IPS-20b (cell line): ENCODE results near the gene IL1B.

ENCODE experiments used
- H3K27ac ChIP-seq: one replicate; pipeline ENCODE4 v1.5.1; 2013; ENCODE audit warnings: low read length
- H3K27me3 ChIP-seq: 2 replicates; pipeline ENCODE4 v1.6.1; 2013; ENCODE audit warnings: mild to moderate bottlenecking, low read length, inconsistent platforms; ENCODE audit not compliant: insufficient read depth
- H3K36me3 ChIP-seq: 2 replicates; pipeline ENCODE4 v1.6.1; 2013; ENCODE audit warnings: low read depth, mild to moderate bottlenecking, inconsistent platforms, low read length, moderate library complexity; ENCODE audit not compliant: insufficient read depth
- H3K4me1 ChIP-seq: 2 replicates; pipeline ENCODE4 v1.6.1; 2013; ENCODE audit warnings: mild to moderate bottlenecking, control low read depth, inconsistent platforms, low read length, moderate library complexity; ENCODE audit not compliant: insufficient read depth
- H3K4me3 ChIP-seq: 2 replicates; pipeline ENCODE4 v1.5.1; 2013; ENCODE audit warnings: mild to moderate bottlenecking, low read length, inconsistent platforms
- H3K9ac ChIP-seq: 2 replicates; pipeline ENCODE4 v1.6.1; 2013; ENCODE audit warnings: low read depth, mild to moderate bottlenecking, inconsistent platforms, low read length, moderate library complexity
- H3K9me3 ChIP-seq: 2 replicates; pipeline ENCODE4 v1.6.1; 2013; ENCODE audit warnings: mild to moderate bottlenecking, low read depth, low read length, inconsistent platforms; ENCODE audit not compliant: insufficient read depth

IL1B gene

DNA sequence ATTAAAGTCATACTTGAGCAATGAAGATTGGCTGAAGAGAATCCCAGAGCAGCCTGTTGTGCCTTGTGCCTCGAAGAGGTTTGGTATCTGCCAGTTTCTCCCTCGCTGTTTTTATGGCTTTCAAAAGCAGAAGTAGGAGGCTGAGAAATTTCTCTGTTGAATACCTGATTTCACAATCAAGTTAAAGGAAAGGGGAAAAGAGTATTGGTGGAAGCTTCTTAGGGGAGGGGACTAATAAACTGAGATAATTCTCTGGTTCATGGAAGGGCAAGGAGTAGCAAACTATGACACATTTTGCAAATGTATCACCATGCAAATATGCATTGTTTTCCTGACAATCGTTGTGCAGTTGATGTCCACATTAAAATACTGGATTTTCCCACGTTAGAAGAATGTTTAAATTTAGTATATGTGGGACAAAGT is at the start of gene IL1B:
TSS of gene IL1B (minus strand) at position 85 of the 423 bp plus-strand sequence. CDS start 550 bp downstream, outside the sequence.
- Histone ChIP-seq H3K27ac (no peak within 1 kb of the TSS), H3K9ac (no peak within 1 kb of the TSS), H3K9me3 (no peaks in the 10 kb centered on the region), H3K4me3 (no peak within 1 kb of the TSS), H3K27me3 (no peaks in the 10 kb centered on the region), H3K36me3 (no peaks in the 10 kb centered on the region), H3K4me1 (peaks cover 6% of the 10 kb centered on the region)

DNA sequence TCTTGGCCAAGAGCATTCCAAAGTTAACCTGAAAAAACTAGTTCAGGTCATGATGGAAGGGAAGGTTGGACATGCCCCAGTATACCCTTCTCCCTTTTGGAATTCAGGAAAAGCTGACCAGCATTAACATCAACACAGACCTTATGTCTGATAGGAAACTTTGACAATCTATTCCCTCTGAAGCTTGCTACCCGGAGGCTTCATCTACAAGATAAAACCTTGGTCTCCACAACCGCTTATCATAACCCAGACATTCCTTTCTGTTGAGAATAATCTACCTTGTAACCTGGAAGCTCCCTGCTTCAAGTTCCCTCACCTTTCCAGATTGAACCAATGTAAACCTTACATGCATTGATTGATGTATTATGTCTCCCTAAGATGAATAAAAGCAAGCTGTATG is 49.7 kb upstream of the IL1B start:
- Histone ChIP-seq H3K27ac (no peak overlapping the region), H3K27me3 (no peaks in the 10 kb centered on the region), H3K9ac (no peak overlapping the region), H3K4me3 (no peak overlapping the region), H3K36me3 (no peaks in the 10 kb centered on the region), H3K9me3 (no peaks in the 10 kb centered on the region), H3K4me1 (peaks cover 6% of the 10 kb centered on the region)

DNA sequence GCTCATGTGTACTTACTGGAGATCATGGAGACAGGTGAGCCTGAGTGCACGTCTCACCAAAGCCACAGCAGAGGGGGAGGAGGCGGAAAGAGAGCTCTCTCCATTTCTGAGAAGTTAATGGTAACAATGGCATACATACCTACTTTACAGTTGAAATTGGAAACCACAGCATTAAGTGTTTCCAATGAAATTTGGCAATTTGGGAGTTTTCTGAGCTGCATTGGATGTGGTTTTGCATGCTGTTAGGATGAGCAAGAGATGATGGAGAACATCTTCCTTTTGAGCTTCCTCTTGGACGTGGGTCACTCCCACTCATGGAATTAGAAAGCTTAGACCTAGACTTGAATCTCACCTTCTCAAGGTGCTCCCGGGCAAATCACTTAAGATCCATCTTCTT is 48.9 kb upstream of the IL1B start:
- Histone ChIP-seq H3K27me3 (no peaks in the 10 kb centered on the region), H3K4me3 (no peak overlapping the region), H3K4me1 (peaks cover 7% of the 10 kb centered on the region), H3K27ac (no peak overlapping the region), H3K9me3 (no peaks in the 10 kb centered on the region), H3K36me3 (no peaks in the 10 kb centered on the region), H3K9ac (no peak overlapping the region)

DNA sequence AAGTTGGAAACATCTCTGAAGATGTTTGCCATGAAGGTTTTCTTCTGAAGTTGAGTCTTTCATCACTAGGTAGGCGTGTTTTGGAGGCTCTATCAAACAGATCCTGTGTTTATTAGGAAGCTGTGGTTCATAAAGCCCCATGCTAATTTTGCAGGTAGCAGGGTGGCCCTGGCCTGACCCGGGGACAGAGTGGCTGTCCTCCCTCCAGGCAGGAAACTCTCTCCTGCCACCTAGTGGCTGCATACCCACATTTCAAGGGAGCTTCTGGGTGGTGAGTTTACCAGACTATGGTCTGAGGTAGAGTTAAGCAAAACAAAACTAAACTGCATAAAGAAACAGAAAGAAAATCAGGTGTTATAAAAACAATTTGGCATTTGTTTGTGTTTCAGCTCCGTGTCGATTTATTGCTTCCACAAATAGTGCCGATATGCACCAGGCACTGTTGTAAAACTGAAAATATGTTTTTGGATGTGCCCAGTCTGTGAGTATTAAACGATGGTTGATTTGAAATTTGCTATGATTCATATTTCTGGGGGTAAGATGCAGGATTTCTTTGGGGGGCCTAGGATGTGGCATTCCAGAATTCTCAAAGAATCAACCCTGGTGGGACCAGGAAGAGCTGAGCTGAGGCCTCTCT is 48.4 kb upstream of the IL1B start:
- H3K4me3 ChIP-seq, result no peak overlapping the region
- H3K36me3 ChIP-seq, result no peaks in the 10 kb centered on the region
- H3K4me1 ChIP-seq, result peaks cover 7% of the 10 kb centered on the region
- H3K9me3 ChIP-seq, result no peaks in the 10 kb centered on the region
- no peak overlapping the region for H3K27ac ChIP-seq
- H3K9ac ChIP-seq, result no peak overlapping the region
- no peaks in the 10 kb centered on the region for H3K27me3 ChIP-seq

DNA sequence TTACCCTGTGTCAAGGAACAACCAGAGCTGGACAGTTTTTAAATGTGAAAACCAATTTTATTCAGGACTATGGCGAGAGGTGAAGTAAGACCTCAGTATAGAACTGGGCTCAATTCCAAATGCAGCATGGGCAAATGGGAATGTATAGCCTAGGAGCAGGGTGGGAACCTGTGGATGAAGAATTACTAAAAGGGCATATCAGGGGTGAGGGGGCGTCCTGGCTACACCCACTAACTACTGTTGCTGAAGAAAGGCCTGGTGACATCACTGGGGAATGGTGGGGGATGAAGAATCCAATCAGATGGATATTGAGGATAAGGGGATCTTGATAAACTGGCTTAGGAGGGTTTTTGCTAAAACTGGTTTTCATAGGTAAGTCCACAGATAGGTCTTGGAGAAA is 47.1 kb upstream of the IL1B start:
- Histone ChIP-seq H3K4me1 (peaks cover 7% of the 10 kb centered on the region), H3K9ac (no peak overlapping the region), H3K27ac (no peak overlapping the region), H3K4me3 (no peak overlapping the region), H3K36me3 (no peaks in the 10 kb centered on the region), H3K27me3 (no peaks in the 10 kb centered on the region), H3K9me3 (no peaks in the 10 kb centered on the region)

DNA sequence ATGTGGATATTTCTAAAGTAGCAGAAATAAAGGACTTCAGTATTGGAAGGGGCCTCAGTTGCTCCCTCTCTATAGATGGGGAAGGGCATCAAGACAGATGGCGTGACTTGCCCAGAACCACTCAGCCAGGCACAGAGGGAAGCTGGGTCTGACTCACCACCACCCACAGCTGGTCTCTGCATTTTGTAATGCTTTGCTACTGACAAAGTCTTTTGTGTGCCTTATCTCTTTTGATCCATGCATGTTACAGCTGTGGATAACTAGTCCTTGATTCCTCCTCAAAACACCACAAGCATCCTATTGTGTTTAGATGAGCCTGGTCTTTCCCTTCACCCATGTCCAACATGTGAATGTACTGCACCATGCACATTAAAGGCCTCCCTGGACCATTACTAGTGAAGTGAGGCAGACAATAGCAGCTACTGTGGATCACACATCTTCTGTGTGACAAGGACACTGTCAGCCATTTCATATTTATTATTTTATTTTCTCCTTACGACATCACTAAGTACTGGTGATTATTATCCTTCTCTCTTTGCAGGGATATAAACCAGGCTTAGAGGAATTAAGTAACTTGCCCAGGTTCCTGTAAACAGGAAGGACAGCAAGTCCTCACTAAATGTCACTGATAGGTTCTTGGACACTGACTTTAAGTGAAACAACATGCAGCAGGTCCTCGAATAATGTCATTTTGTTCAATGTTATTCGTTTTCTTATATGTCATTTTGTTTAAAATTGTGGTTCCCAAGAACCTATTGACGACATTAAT is 44.8 kb upstream of the IL1B start:
- Histone ChIP-seq H3K27ac (no peak overlapping the region), H3K4me1 (peaks cover 7% of the 10 kb centered on the region), H3K9ac (no peak overlapping the region)

DNA sequence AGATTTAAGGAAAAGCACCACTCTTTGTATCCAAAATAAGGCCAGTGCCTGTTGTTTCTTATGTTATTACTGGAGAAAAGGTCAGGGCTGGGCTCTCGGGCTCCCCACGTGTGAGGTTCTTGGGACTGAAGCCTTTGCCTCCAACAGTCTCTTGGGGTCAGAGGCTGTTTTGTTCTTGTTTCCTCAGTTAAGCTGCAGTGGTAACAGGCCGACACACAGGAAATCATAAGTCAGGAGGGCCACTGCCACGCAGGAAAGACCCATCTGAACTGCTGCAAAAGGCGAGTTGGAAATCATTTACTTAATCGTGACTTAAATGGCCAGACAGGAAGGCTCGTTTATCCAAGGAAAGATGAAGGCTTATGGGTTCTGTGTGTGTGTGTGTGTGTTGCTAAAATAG is 44.1 kb upstream of the IL1B start:
- Histone ChIP-seq H3K27me3 (no peaks in the 10 kb centered on the region), H3K9ac (no peak overlapping the region), H3K27ac (no peak overlapping the region), H3K4me3 (no peak overlapping the region), H3K36me3 (no peaks in the 10 kb centered on the region), H3K4me1 (peaks cover 7% of the 10 kb centered on the region), H3K9me3 (no peaks in the 10 kb centered on the region)

More for the DNA sequence above, 44.8 kb upstream of the IL1B start:
- no peaks in the 10 kb centered on the region for H3K9me3 ChIP-seq
- H3K4me3 ChIP-seq, result no peak overlapping the region
- H3K36me3 ChIP-seq, result no peaks in the 10 kb centered on the region
- no peaks in the 10 kb centered on the region for H3K27me3 ChIP-seq

DNA sequence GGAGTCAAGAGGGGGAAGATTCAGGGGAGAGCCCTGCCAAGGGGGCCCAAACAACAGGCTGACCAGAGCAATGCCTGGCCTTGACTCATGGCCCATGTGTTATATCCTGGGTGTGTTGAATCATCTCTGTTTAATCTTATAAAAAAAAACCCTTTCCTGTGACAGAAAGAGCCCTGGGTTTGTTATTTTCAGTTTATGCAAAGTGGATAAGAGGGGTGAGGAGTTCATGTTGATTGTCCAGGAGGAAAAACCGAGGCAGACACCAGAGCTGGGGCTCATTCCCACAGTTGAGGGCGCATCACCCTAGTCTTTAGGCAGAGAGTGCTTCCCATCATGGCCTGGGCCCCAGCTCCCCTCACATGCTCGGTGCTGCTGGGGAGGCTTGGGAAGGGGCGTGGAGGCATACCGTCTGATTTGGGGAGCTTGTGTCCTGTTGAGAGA is 43.5 kb upstream of the IL1B start:
- Histone ChIP-seq H3K27ac (no peak overlapping the region), H3K27me3 (no peaks in the 10 kb centered on the region)

DNA sequence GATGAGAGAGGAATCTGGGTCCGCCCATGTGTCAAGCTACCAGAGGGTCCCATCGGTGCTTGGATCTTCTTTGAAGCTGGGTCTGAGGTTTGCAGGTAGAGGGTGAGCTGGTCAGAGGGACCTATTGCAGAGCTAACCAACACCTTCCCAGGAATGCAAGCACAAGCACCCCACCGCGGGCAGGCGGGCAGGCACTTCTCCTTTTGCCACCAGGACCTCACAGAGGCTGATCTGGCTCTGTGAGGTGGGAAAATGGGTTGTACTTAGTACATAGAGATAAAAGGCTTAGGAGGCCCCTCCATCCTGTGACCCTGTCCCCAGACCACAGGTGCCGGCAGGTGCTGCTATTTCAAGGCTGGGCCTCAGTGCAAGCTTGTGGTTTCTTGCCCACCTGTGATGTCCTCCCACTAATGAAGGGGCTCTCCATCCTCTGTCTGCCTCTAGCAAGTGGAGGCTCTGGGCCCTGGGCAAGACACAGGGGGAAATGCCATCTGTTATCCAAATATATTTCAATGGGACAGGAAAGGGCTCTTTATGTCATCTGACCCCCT is 43.0 kb upstream of the IL1B start:
- Histone ChIP-seq H3K4me1 (peaks cover 5% of the 10 kb centered on the region), H3K9ac (no peak overlapping the region), H3K9me3 (no peaks in the 10 kb centered on the region), H3K27ac (no peak overlapping the region), H3K4me3 (no peak overlapping the region), H3K27me3 (no peaks in the 10 kb centered on the region), H3K36me3 (no peaks in the 10 kb centered on the region)

More for the DNA sequence above, 43.5 kb upstream of the IL1B start:
- Histone ChIP-seq H3K9ac (no peak overlapping the region), H3K4me1 (peaks cover 7% of the 10 kb centered on the region), H3K36me3 (no peaks in the 10 kb centered on the region), H3K4me3 (no peak overlapping the region), H3K9me3 (no peaks in the 10 kb centered on the region)

DNA sequence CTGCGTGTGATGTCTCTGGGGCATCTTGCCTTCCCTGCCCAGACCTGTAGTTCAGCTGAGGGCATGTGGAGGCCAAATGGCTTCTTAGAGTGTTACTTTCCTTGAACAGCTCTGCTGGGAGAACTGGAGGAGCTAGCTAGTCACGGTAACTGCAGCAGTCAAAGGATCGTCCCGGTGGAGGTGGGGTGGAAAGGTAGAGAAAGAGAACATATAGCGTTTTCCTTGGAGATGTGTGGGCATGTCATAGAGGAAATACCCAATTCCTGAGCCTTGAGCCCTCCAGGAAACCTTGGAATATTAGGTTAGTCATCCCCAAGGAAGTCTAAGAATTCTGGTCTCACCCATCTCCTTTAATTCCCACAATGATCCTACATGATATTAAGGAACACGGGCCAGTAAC is 40.8 kb upstream of the IL1B start:
- Histone ChIP-seq H3K36me3 (no peaks in the 10 kb centered on the region), H3K4me3 (no peak overlapping the region), H3K4me1 (peaks cover 3% of the 10 kb centered on the region; the same call in 1 of the 2 replicates), H3K9ac (no peak overlapping the region), H3K27me3 (no peaks in the 10 kb centered on the region), H3K9me3 (no peaks in the 10 kb centered on the region), H3K27ac (no peak overlapping the region)

DNA sequence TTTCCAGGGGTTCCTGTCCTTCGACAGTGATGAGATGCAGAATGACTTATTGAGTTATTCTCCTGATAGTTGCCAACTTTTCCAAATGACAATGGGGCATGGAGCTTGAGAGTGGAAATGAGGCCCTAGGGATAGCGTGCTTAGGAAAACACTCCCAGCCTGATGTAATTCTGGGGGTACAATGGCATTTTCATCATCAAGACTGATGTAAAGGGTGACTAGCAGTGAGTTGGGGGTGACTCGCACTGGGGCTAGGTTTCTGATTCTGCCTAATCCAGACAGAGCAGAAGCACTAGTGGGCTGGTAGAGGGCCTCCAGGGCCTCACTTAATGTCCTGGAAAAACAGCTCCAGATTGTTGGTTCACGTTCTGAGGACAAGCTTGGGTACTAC is 40.4 kb upstream of the IL1B start:
- Histone ChIP-seq H3K4me1 (peaks cover 3% of the 10 kb centered on the region; the same call in 1 of the 2 replicates), H3K9ac (no peak overlapping the region), H3K27ac (no peak overlapping the region), H3K36me3 (no peaks in the 10 kb centered on the region), H3K27me3 (no peaks in the 10 kb centered on the region), H3K9me3 (no peaks in the 10 kb centered on the region), H3K4me3 (no peak overlapping the region)
